Stimulated activated CD4-positive, alpha-beta T cell treated with anti-CD3 and anti-CD28 coated beads, Interleukin-1b, Interleukin-23, amount 100 ng/mL, for 4 hours (primary cell): ENCODE data around the gene LRRK1.
"Not testable (repeated sequence)": the region's sequence is repeated elsewhere in the genome, so short reads cannot be mapped to it uniquely, and the experiment has no call there.

ENCODE experiments used
- DNase-seq, 2 donors: peaks; one replicate each; pipeline ENCODE4 v3.0.0-alpha.2; 2020; ENCODE audit warnings: low read depth in 2 of 2

Gene LRRK1

DNA sequence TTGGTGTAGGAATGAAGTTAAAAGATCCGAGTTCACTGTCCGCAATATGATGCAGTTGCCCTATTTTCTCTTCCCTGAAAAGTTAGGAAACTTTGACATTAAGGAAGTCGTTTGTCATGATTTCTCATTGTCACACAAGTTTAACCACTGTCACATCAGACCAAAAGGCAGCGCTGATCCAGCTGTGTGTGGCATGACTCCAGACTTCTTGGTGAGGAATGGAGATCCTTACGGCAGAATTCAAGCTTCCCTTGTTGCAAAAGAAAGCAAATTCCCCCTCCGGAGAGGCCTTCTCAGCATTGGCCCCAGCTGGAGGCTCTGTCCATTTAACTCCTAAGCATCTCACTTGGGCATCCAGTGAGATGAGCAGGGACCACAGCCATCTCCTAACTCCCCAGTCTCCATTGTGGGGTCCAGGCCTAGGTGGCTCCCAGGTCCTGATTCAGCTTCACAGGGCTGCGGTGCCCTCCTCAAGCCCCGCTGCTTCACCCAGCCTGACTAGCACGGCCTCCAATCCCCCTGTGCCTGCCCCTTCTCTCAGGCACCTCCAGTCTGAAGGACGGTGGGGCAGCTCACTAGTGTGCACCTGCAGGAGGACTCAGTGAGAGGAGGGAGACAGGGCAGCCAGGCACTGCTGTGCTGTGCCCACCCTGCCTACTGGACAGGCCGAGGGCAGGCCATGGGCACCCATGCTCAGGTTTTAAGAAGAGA, 173.2 kb downstream of the LRRK1 start:
- no peak for DNase-seq

DNA sequence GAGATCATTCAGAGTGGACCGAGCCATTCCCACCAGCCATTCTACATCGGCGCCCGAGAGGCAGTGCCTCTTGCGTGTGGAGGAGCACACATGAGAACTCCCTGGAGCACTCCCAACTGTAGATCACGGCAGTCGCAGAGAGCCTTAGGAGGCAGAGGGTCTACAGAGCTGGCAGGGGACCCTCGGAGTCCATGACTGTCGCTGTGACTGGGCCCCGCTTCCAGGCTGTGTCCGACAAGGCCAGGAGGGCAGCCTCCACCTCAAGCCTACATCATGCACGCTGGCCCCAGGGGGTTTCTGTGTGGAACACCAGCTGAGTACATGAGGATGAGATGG, 173.7 kb downstream of the LRRK1 start:
- no peak for DNase-seq

DNA sequence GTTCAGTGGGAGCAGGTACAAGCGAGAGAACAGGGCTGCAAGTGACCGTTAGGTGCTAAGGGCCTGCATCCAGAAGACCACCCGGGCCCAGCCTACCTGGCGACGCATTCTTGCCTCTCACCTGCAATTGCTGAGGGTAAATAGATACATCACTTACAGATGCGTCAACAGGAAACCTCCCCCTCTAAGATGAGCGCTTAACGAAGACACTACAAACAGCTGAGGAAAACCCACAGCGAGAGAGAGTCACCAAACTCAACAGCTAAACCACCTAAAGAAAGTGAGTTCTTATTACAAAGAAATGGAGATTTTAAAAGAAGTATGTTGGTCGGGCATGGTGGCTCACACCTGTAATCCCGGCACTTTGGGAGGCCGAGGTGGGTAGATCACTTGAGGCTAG, 174.8 kb downstream of the LRRK1 start:
- no peak for DNase-seq

DNA sequence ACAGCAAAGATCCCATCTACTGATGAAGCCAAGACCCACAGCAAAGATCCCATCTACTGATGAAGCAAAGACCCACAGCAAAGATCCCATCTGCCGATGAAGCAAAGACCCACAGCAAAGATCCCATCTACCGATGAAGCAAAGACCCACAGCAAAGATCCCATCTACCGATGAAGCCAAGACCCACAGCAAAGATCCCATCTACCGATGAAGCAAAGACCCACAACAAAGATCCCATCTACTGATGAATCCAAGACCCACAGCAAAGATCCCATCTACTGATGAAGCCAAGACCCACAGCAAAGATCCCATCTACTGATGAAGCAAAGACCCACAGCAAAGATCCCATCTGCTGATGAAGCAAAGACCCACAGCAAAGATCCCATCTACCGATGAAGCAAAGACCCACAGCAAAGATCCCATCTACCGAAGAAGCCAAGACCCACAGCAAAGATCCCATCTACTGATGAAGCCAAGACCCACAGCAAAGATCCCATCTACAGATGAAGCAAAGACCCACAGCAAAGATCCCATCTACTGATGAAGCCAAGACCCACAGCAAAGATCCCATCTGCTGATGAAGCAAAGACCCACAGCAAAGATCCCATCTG, 176.7 kb downstream of the LRRK1 start:
- not testable (repeated sequence) for DNase-seq

DNA sequence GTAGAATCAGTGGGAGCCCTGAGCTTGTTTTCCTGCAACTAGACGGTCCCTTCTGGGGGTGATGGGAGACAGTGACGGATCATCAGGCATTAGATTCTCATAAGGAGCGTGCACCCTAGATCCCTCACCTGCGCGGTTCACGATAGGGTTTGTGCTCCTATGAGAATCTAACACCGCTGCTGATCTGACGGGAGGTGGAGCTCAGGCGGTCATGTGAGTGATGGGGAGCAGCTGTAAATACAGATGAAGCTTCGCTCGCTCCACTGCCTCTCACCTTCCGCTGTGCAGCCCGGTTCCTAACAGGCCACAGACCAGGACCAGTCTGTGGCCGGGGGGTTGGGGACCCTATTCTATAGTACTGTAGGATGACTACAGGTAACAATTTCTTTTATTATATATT, 178.0 kb downstream of the LRRK1 start:
- DNase-seq = no peak

DNA sequence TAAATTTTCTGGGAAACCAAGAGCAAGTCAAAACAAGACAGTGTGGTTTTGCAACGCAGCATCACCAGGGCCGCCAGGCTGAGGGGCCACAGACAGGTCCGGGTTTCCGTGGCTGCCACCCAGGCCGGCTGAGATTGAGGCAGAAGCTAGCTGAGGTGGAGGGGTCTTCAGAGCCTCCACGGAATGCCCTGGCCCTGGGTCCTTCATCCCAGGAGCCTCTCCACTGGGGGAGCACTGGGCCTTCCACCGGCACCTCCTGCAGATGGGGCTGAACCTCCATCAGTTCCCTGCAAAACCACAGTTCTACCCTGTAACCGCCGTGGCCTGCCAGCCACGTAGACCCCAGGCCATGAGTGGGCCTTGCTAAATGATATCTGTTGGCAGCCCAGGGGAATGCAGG, 180.0 kb downstream of the LRRK1 start:
- no peak for DNase-seq

DNA sequence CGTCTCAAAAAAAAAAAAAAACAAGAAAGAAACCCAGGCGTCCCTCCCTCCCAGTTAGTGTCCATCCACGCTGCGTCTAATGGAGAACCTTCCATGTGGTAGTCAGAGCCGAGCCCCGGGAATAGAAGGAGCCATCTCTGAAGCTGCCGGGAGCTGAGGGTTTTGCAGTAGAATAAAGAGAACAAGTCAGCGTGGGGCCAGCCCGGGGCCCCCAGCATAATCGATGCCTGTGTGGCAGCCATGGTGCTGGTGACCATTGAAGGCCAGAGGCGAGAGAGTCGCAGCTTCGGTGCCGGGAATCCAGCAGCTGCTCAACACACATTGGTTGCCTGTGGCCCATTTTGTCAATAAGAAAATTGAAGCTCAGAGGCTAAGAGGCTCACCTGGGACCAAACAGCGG, 181.0 kb downstream of the LRRK1 start:
- DNase-seq = no peak

DNA sequence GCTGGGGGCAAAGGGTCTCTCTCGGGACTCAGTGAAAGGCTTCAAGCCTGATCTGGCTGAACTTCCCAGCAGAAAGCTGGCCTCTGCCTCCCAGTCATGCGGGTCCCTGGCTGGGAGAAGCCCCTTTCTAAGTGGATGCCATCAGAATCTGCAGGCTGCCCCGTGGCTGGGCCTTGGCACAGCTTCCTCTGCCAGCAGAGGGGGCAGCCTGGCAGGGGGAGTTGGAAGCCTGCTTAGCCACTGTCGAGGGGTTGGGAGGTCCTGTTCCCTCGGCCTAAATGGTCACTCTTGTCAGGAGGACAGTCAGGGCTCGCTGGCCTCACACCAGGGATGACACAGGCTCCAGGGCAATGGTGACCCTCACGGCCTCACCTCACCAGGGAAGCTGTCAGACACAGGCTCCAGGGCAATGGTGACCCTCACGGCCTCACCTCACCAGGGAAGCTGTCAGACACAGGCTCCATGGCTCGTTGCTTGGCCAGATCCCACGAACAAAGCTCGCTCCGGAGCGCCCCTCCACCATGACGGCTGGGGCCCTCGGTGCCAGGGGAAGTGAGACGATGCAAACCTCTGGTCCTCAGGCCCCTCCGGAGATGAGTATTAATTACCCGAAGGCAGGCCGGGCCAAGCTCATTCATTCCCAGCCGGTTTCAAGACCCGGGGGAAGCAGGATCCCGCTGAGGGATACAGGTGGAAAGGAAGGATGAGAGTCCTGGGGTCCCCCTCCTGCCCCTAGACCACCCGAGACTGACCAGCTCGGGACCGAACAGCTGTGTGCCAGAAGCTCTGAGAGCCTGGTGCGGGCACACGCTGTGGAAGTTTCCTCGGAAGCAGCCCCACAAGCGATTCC, 181.7 kb downstream of the LRRK1 start:
- no peak for DNase-seq

DNA sequence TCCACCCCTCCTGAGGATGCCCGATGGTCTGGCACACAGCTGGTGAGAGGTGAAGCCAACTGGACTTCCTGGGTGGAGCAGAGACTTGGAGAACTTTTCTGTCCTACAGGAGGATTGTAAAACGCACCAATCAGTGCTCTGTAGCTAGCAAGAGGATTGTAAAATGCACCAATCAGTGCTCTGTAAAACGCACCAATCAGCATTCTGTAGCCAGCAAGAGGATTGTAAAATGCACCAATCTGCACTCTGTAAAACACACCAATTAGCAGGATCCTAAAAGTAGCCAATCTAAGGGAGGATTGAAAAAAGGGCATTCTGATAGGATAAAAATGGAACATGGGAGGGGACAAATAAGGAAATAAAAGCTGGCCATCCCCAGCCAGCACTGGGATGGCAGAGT, 182.5 kb downstream of the LRRK1 start:
- no peak for DNase-seq

DNA sequence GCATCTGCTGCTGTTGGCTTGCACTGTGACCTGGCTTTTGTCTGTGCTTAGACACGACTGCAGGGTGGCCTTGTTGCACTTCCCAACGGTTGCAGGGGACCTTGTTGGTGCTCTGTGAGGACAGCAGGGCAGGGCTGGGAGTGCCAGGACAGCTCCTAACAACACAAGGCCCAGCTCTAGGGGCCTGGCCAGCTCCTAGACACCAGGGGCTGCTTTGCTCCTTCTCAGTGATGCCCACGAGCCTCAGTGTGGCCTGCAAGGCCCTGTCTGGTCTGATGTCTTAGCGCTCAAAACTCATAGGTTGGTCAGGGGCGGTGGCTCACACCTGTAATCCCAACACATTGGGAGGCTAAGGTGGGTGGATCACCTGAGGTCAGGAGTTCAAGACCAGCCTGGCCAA, 183.6 kb downstream of the LRRK1 start:
- DNase-seq = no peak

DNA sequence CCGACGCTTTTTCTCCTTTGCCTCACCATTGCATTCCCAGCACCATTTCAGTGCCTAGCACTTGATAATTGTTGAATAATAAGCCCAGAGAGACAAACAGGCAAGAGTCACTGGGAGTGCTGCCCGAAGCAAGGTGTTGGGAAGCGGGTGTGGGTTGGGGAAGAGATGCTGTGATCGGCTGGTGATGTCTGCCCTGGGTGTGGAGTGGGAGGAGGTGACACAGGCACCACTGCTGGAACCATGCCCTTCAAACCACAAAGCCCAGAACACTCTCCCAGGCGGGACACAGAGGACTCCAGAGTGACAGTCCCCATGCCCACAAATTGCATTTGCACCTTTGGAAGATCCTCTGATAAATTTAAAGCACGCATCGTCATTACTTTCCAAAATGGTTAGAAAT, 184.4 kb downstream of the LRRK1 start:
- no peak for DNase-seq

DNA sequence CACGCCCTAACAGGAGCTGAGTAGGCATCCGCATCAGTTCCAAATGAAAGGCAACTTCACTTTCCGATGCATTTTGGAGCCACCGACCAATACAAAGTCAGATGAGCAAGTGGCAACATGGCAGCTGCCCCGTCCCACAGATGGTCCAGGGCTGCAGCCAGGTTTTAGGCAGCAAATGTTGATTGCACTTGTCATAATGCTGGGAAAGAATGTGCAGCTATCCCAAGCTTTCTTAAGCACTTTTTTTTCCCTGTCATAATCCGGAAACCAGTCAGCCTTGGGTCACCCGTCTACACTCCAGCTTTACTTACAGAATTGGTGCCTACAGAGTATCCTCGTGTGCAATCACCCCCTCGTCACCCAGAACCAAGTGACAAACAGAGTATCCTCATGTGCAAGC, 185.0 kb downstream of the LRRK1 start:
- no peak for DNase-seq

DNA sequence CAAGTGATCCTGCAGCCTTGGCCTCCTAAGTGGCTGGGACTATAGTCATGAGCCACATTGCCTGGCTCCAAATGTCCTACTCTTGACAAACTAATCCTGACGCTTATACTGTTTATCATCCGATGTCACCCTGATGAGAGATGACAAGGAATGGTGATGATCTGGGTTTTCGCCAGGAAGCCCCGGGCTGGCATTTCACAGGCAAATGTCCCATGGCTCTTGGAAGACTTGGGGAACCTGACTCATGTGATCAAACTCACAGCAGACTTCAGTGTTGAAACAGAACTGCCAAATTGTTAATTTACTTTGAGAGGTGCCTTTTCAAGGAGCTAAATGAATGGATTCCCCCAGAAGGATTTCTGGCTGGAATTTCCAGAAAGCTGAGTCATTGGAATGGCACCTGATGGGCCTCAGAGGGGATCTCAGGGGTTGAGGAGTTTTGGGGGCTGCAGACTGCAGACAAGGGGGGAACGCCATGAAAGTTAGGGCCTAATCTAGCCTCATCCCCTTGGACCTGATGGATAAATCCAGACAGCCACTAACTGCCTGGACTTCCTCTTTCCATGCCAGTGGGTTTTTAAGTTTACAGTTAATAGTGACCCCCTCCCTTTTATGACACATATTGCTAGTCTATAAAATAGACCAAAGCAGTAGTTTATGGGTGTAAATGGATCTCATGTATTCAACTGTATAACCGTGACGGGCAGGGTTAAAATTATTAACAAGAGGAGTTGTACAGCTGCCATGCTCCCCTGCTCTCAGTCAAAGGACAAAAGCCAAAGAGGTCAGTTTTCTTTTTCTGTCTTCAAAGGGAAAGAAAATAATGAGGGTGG, 186.1 kb downstream of the LRRK1 start:
- DNase-seq = no peak

DNA sequence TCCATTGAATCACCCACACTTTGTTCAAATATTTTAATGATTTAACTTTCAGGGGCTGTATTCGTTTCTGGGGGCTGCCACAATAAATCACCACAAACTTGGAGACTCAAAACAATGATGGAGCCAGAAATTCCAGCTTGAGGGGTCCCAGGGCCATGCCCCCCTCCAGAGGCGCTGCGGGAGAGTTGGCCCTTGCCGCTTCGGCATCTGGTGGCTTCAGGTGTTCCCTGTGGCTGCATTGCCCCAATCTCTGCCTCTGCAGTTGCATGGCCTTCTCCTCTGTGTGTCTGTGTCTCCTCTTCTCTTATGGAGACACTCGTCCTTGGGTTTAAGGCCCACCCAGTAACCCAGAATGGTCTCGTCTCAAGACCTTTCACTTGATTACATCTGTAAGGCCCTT, 187.9 kb downstream of the LRRK1 start:
- no peak for DNase-seq

DNA sequence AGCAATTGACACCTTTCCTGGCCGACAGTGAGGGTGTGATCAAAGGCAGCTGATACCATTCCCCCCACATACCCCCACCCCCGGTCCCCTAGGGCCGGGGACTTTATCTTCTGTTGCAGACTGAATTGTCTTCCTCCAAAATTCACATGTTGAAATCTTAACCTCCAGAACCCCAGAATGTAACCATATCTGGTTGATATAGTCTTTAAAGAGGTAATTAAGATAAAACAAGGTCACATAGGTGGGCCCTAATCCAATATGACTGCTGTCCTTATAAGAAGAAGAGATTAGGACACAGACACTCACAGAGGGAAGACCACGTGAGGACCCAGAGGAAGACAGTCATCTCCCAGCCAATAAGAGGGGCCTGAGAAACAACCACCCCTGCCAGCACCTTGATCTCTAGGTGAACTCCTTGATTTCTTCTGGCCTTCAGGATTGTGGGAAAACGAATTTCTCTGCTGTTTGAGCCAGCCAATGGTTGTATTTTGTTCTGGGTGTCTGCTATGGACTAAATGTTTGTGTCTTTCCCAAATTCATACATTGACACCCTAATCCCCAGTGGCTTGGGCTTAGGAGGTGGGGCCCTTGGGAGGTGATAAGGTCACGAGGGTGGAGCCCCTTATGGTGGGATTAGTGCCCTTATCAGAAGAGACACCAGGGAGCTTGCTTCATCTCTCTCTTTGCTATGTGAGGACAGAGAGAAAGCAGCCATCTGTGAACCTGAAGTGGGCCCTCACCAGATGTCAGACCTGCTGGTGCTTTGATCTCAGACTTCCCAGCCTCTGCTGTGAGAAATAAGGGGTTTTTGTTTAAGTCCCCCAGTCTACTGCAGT, 188.7 kb downstream of the LRRK1 start:
- no peak for DNase-seq

DNA sequence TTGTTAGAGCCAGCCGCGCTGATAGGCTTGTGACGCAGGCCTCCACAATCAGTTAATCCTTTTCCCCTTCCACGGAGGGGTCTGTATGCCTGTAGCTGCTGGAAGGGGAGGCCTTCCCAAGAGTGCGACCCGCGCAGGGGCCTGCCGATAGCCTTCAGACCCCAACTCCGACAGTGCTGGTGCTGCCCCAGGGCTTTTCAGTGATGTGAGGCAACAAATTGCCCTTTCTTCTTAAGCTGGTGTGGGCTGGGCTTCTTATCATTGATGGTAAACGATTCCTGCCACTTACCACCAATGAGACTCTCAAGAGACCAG, 189.3 kb downstream of the LRRK1 start:
- DNase-seq = no peak

DNA sequence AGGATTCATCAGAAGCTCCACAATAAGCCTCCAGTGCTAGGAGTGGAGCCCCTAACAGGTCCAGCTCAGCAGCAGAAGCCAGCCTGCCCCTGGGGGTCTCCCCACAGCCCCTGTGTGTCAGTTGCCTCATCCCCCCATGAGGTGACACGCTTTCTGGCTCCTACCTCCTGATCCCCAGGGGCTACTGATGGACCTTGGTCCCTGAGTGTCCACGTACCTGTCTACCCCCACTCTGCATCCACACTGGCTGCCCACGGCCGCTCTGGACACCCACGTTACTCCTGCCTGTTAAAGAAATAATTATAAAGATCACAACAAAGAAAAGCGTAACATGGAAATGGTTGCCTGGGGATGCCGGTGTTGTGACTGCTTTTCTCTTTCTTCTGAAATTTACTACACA, 189.6 kb downstream of the LRRK1 start:
- DNase-seq = no peak

DNA sequence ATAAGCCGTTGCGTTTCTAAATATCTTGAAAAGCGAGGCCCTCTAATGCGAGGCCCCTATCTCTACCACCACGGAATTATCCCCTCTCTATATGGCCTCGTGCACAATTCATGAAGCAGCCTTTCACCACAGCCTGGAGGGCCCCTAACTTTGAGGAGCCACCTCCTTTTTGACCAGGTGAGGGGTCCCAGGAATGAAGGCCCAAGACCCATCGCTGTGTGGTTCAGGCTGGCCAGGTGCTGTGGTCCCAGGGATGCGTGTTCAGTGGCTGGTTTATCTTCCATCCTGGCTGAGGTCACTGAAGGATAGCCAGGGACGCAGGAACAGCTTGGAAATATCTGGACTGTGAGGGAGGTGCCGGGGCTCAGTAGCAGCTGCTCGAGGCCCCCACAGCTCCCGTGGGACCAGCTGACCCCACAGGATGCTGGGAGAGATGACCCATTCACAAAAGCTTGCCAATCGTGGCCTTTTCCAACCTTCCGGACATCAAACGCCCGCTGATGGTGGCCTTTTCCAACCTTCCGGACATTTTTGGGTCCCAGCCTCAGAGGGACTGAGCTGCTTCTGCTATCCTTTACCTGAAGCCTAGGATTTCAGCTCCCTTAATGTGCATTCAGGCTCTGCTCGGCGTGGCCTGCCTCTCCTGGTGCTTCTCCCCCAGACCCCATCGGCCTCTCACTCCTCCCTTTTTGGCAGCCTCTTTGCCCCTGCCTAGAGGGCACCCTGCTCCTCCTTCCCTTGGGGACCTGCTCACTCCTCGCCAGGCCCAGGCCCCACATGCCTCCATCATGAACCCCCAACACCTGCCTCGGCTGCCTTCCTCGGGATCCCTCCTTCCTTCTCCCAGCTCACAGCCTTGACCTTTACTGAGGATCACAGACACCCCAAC, 191.8 kb downstream of the LRRK1 start:
- no peak for DNase-seq

DNA sequence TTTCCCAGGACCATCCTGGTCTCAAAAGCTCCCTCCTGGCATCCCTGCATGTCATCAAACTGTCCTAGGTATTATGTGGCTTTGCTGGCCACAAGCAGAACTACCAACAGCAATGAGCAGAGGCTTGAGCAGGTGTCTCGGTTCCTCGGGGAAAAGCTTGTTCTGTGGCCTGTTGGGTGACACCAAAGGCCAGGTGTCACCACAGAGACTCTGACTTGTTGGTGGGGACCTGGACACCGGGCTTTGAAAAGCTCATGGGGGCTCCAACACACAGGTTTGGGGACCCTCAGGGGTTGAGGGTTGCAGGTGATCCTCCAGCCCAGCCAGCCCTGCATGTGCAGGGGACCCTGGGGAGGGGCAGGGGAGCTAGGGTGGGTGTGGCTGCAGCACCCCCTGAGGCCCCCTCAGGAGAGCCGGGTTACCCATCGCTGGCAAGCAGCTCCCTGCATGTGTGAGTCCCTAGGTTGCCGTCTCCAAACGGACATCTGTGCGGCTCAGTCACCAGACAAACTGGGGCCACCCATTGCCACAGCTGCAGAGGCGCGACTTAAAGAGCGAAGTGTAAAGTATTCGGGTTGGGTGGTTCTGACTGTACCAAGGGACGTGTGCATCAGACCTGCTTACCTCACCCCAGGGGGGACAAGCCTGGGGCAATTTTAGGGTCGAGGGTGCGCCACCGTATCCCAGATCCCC, 192.6 kb downstream of the LRRK1 start:
- no peak for DNase-seq
